GM12865 (cell line): Measurements from ENCODE around the gene TMEM132D.

ENCODE experiments used
- DNase-seq: peaks from one replicate; pipeline ENCODE4 v3.0.0; 2010; ENCODE audit warnings: low read depth
- H3K4me3 ChIP-seq: 2 replicates; pipeline ENCODE4 v1.5.1; 2011; ENCODE audit warnings: mild to moderate bottlenecking, low read depth, low read length, control low read depth
- CTCF ChIP-seq: IDR thresholded peaks from 2 replicates; pipeline ENCODE4 v1.5.1; 2011; ENCODE audit warnings: low read length, control low read depth, low read depth, inconsistent platforms; ENCODE audit not compliant: insufficient read depth; ENCODE audit errors: missing control alignments

The TMEM132D gene

GRCh38 chr12:129807136-129807535 is 96.7 kb downstream of the TMEM132D start:
- H3K4me3 ChIP-seq, result no peak overlapping the region
- no peak for DNase-seq
- no peak for TF ChIP-seq CTCF

GRCh38 chr12:129791396-129791795 is 112.4 kb downstream of the TMEM132D start:
- TF ChIP-seq CTCF, result no peak
- no peak for DNase-seq
- H3K4me3 ChIP-seq, result no peak overlapping the region

GRCh38 chr12:129790930-129791329 is 112.9 kb downstream of the TMEM132D start:
- TF ChIP-seq CTCF, result no peak
- DNase-seq, result no peak
- no peak overlapping the region for H3K4me3 ChIP-seq

- no peak for TF ChIP-seq CTCF
- DNase-seq, result no peak
- H3K4me3 ChIP-seq, result no peak overlapping the region
Observed at GRCh38 chr12:129790331-129790730, 113.5 kb downstream of the TMEM132D start.

- no peak for DNase-seq
- H3K4me3 ChIP-seq, result no peak overlapping the region
- no peak for TF ChIP-seq CTCF
Observed at GRCh38 chr12:129789921-129790320, 113.9 kb downstream of the TMEM132D start.

GRCh38 chr12:129788506-129789084 is 115.2 kb downstream of the TMEM132D start:
- no peak for DNase-seq
- no peak overlapping the region for H3K4me3 ChIP-seq
- no peak for TF ChIP-seq CTCF

- H3K4me3 ChIP-seq, result no peak overlapping the region
- no peak for DNase-seq
- TF ChIP-seq CTCF, result no peak
Observed at GRCh38 chr12:129779989-129780388, 123.8 kb downstream of the TMEM132D start.
